Common myeloid progenitor, CD34-positive (primary cell): Measurements from ENCODE around the gene DCTN4.

Experiments
- CTCF ChIA-PET: fragments of 350-600 bp; sonication (Branson Sonifier 250); formaldehyde crosslinking; loops from one replicate; lab custom pipeline; 2021; ENCODE audit warnings: antibody characterized with exemption; lab: Charles Lee
- POLR2A ChIA-PET: fragments of 350-600 bp; sonication (Branson Sonifier 250); formaldehyde crosslinking; loops from one replicate; lab custom pipeline; 2021; ENCODE audit warnings: antibody characterized with exemption; lab: Charles Lee
- DNase-seq, 3 donors: peaks; one replicate each; pipeline versions ENCODE4 v3.0.0 to v3.0.0-alpha.2; 2013
- H3K27ac ChIP-seq, 2 experiments: 1 replicate in 1 of 2; 2 replicates in 1 of 2; pipeline ENCODE4 v1.7.0; 2013; ENCODE audit warnings: inconsistent platforms in 2 of 2, low read length in 2 of 2, mild to moderate bottlenecking in 2 of 2, low read depth in 1 of 2, moderate library complexity in 1 of 2; ENCODE audit not compliant: severe bottlenecking in 2 of 2, insufficient read depth in 1 of 2, poor library complexity in 1 of 2
- H3K27me3 ChIP-seq, 5 experiments: replicated peaks in 2 of 5; 1 replicate in 3 of 5; 2 replicates in 2 of 5; pipeline versions ENCODE4 v1.6.1 to v1.7.0; 2013; ENCODE audit warnings: low read length in 4 of 5, mild to moderate bottlenecking in 2 of 5, moderate library complexity in 2 of 5, inconsistent platforms in 1 of 5; ENCODE audit not compliant: insufficient read depth in 5 of 5, control insufficient read depth in 4 of 5
- H3K36me3 ChIP-seq, 4 experiments: 1 replicate in 2 of 4; 2 replicates in 2 of 4; pipeline versions ENCODE4 v1.6.1 to v1.7.0; 2013; ENCODE audit warnings: low read length in 3 of 4, control low read depth in 1 of 4, mild to moderate bottlenecking in 1 of 4; ENCODE audit not compliant: control insufficient read depth in 4 of 4, insufficient read depth in 4 of 4
- H3K4me1 ChIP-seq, 4 experiments: 1 replicate in 3 of 4; 2 replicates in 1 of 4; pipeline versions ENCODE4 v1.6.1 to v1.7.1; 2013; ENCODE audit warnings: low read length in 3 of 4, mild to moderate bottlenecking in 3 of 4, control low read depth in 1 of 4, inconsistent platforms in 1 of 4, moderate library complexity in 1 of 4; ENCODE audit not compliant: control insufficient read depth in 4 of 4, insufficient read depth in 4 of 4; ENCODE audit errors: control extremely low read depth in 1 of 4
- H3K4me3 ChIP-seq, 7 experiments: 1 replicate in 4 of 7; 2 replicates in 3 of 7; pipeline versions ENCODE4 v1.5.1 to v1.7.0; 2013; ENCODE audit warnings: mild to moderate bottlenecking in 7 of 7, low read length in 6 of 7, moderate library complexity in 6 of 7, inconsistent platforms in 2 of 7, low read depth in 2 of 7, control low read depth in 1 of 7; ENCODE audit not compliant: insufficient read depth in 4 of 7, control insufficient read depth in 1 of 7; ENCODE audit errors: extremely low read depth in 1 of 7
- H3K9me3 ChIP-seq, 5 experiments: 1 replicate in 4 of 5; 2 replicates in 1 of 5; pipeline versions ENCODE4 v1.6.1 to v1.7.1; 2013; ENCODE audit warnings: low read length in 4 of 5, mild to moderate bottlenecking in 2 of 5, inconsistent platforms in 1 of 5, low read depth in 1 of 5, moderate library complexity in 1 of 5; ENCODE audit not compliant: control insufficient read depth in 4 of 5, insufficient read depth in 2 of 5; ENCODE audit errors: control extremely low read depth in 1 of 5
- WGBS: methylation state at CpG from one replicate; pipeline ENCODE4 v1.1.5; 2013; ENCODE audit not compliant: insufficient coverage; 5-methylcytosine and 5-hydroxymethylcytosine counted together

DCTN4 gene

DNA sequence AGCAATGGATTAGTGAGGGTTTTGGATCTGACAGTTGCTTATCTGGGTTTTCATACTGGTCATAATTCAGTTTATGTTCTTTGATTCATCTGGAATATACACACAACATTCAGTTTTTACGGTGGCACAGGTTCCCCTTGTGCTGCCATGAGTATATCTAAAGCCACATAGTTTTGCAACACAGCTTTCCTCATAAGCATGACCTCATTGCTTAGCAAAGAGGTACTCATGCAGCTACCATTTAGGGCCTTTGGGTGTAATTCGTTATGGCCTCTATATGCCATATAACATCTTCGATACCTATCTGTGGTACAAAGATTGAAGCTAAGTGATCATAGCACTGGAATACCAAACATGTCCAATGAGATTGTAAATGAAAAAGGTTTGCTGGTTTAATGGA, 55.1 kb downstream of the DCTN4 start:
- DNase-seq, result peak in 2 of 3 donors; percentile 30 to 42
- CTCF ChIA-PET, result interaction anchor here (0.7 to 1.5 kb wide), 7 partner anchors 11 to 146 kb away, joined by 3 to 4 read pairs (median 3); partner anchors contain the start of gene MYOZ3
- POLR2A ChIA-PET, result no interaction called here
- Histone ChIP-seq H3K27ac (no peak overlapping the region), H3K36me3 (peaks cover 2 to 24% (median 12%) of the 10 kb centered on the region in 4 experiments), H3K27me3 (no peaks in the 10 kb centered on the region), H3K4me3 (no peak overlapping the region), H3K4me1 (peaks cover 10 to 19% (median 16%) of the 10 kb centered on the region in 4 experiments), H3K9me3 (no peaks in the 10 kb centered on the region)
- WGBS, result 90% methylated on average over 1 of the region's 3 CpGs

DNA sequence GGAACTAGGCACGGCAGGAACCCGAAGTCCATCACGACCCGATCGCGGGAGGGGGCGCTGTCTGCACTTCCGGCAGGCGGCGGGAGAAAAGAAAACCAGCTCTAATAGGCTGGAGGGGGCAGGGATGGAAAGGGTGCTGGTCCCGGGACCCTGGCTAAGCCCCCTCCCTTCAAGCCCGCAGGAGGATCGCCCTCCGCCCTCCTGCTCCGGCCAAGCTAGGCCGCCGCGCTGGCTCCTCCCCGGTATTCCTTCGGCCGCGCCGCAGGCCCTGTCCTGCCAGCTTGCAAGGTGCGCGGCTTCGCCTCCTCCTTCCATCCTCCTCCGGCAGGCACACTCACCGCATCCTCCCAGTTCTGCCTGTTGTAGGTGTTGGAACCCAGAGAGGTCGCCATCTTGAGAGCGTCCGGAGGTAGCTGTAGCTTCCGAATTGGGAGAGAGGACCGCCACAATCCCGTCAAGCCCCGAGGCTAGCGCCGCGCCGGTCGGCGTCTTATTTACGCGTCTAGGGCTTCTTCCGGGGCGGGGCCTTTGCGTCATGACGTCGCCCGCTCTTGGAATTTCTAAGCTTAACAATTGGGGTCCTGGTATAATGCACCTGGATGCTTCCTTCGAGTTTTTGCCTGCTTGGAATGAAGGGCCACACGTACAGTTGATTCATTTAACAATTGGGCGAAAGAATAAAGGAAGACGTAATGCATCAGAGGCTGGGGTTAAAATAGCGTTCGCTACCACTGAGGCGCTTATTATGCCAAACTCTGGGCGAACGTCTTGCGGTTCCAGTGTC, 58.0 kb downstream of the DCTN4 start, which contains the start of gene RBM22:
Gene RBM22, minus strand, starts transcription at position 469 of the 784 bp plus-strand sequence. Its CDS starts 77 bp downstream, at position 392.
- H3K9me3 ChIP-seq, result no peaks in the 10 kb centered on the region
- POLR2A ChIA-PET, result interaction anchor here (0.8 to 1.4 kb wide), 5 partner anchors 29 to 86 kb away, joined by 3 to 6 read pairs (median 3); partner anchors contain the start of gene SMIM3
- peak within 1 kb of the TSS; percentile 93 to 97 for H3K27ac ChIP-seq
- H3K27me3 ChIP-seq, result no peaks in the 10 kb centered on the region
- H3K36me3 ChIP-seq, result peaks cover 10 to 34% (median 22%) of the 10 kb centered on the region in 4 experiments
- CTCF ChIA-PET, result interaction anchor here (0.8 to 4.7 kb wide), 24 partner anchors 8 to 180 kb away, joined by 3 to 30 read pairs (median 4); partner anchors contain the start of genes IRGM and SMIM3
- peaks cover 10 to 19% (median 16%) of the 10 kb centered on the region in 4 experiments for H3K4me1 ChIP-seq
- DNase-seq, result peak; percentile 92 to 96 (median 95)
- under 1% methylated on average over 40 of the region's 59 CpGs for WGBS
- H3K4me3 ChIP-seq, result peak within 1 kb of the TSS; percentile 95 to 99 (median 98)

DNA sequence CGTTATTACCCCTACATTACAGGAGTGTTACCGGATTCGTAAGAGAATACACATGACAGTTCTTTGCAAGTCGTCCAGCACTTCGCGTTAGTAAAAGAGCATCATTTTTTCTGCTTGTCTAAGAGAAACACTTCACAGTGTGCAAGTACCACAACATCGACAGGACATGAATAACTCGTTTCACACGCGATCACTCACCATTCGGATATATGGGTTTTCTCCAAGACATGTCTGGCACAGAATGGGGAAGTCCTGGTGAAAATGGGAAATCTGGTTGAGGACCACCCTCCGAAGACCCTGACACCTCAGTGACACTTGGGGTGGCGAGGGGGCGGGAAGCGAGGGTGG, 58.6 kb downstream of the DCTN4 start:
- 6% methylated on average over 11 of the region's 15 CpGs for WGBS
- H3K9me3 ChIP-seq, result no peaks in the 10 kb centered on the region
- DNase-seq, result peak in 2 of 3 donors; percentile 84 to 87
- H3K27ac ChIP-seq, result peak overlapping the region; percentile 93 to 97
- peaks cover 10 to 40% (median 25%) of the 10 kb centered on the region in 4 experiments for H3K36me3 ChIP-seq
- ChIA-PET POLR2A (interaction anchor here (0.8 to 1.4 kb wide), 3 partner anchors 30 to 78 kb away, joined by 3 to 6 read pairs (median 5); partner anchors contain the start of gene SMIM3), CTCF (interaction anchor here (0.6 to 4.7 kb wide), 22 partner anchors 9 to 158 kb away, joined by 3 to 30 read pairs (median 4); partner anchors contain the start of genes DCTN4 and SMIM3)
- no peaks in the 10 kb centered on the region for H3K27me3 ChIP-seq
- peaks cover 10 to 19% (median 16%) of the 10 kb centered on the region in 4 experiments for H3K4me1 ChIP-seq
- peak overlapping the region; percentile 95 to 99 (median 98) for H3K4me3 ChIP-seq

DNA sequence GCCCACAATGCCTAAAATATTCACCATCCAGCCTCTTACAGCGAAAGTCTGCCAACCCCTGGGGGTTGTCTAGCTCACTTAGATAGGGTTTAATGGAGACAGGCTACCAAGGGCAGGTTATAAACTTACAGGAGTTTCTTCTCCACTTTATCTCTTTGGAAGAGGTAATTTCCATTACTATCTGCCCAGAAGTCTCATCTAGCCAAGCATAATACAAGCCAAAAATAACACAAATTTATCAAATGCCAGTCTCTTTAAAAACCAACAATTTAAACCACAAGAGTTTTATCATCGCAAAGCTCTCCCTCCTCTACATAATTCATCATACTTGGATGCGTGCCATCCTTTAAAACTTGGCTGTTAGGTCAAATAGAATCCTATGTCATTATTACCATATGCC, 64.2 kb downstream of the DCTN4 start:
- POLR2A ChIA-PET, result interaction anchor here (0.6 kb wide), 1 partner anchor 45 kb away, joined by 3 read pairs; no protein-coding TSS in a partner anchor

DNA sequence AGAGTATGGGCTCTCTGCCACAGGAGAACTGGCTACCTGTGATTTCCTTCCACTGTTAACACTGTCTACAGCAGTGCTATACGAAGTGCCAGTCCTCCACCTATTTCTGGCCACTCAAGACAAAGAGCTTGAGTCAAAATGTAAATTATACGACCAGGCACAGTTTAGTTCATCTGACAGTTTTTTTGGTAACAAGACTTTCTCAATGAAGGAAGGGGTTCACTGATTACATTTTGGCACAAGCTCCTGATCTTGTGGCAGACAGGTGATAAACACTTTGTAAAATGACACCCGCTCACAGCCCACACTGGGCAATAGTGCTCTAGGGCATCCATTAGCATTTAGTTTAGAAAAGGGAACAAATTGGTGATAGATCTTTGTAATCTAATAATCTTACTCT, 66.5 kb downstream of the DCTN4 start:
- Histone ChIP-seq H3K9me3 (no peaks in the 10 kb centered on the region), H3K4me3 (no peak overlapping the region), H3K4me1 (no peaks in the 10 kb centered on the region), H3K27me3 (no peaks in the 10 kb centered on the region), H3K36me3 (peaks cover 30 to 70% (median 53%) of the 10 kb centered on the region in 4 experiments), H3K27ac (no peak overlapping the region)
- CTCF ChIA-PET, result interaction anchor here (0.9 to 2.4 kb wide), 3 partner anchors 8 to 231 kb away, joined by 3 to 7 read pairs (median 3); partner anchors contain the start of gene RBM22
- POLR2A ChIA-PET, result no interaction called here
- no peak for DNase-seq
- WGBS, result 100% methylated on average over 3 of the region's 3 CpGs

More for the DNA sequence above, 64.2 kb downstream of the DCTN4 start:
- Histone ChIP-seq H3K27ac (peak overlapping the region in 1 of 2 experiments; percentile 5), H3K36me3 (peaks cover 36 to 87% (median 65%) of the 10 kb centered on the region in 4 experiments), H3K27me3 (no peaks in the 10 kb centered on the region), H3K4me3 (no peak overlapping the region), H3K9me3 (no peaks in the 10 kb centered on the region), H3K4me1 (peaks cover 1 to 6% (median 4%) of the 10 kb centered on the region in 4 experiments)
- WGBS, result 20% methylated on average over 2 of the region's 3 CpGs
- CTCF ChIA-PET, result interaction anchor here (1.0 kb wide), 1 partner anchor 36 kb away, joined by 3 read pairs; no protein-coding TSS in a partner anchor
- peak; percentile 64 to 82 (median 74) for DNase-seq

DNA sequence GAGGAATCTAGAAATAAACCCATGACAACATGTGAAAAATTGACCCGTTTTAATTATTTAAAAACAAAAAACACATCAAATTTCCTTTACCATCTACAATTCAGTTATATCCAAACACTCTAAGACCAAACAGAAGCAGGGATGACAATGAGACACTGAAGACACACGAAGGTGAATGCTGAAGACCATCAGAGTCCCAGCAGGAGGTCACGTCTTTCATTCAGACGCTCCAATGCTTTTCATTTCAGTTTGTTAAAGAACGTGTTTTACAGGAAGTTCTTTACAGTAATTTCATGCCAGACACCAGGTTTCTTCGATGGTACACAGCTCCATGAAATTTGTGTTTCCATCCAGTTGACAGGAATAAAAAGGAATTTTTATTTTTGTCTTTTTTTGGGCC, 68.1 kb downstream of the DCTN4 start:
- ChIA-PET CTCF (interaction anchor here (1.2 to 2.4 kb wide), 2 partner anchors 10 to 230 kb away, joined by 3 to 7 read pairs; partner anchors contain the start of gene RBM22), POLR2A (no interaction called here)
- Histone ChIP-seq H3K27ac (no peak overlapping the region), H3K36me3 (peaks cover 25 to 55% (median 44%) of the 10 kb centered on the region in 4 experiments), H3K4me1 (no peaks in the 10 kb centered on the region), H3K9me3 (no peaks in the 10 kb centered on the region), H3K4me3 (no peak overlapping the region), H3K27me3 (no peaks in the 10 kb centered on the region)
- WGBS, result 92% methylated on average over 5 of the region's 6 CpGs
- no peak for DNase-seq
